GM21381 (cell line): ENCODE measurements around the gene RIPOR3.
"Not testable (repeated sequence)": the region's sequence is repeated elsewhere in the genome, so short reads cannot be mapped to it uniquely, and the experiment has no call there.

Experiments used
- ATAC-seq: cut with Tn5 transposase; IDR thresholded peaks from one replicate; pipeline ENCODE4 v1.9.1; 2021; ENCODE audit warnings: mild to moderate bottlenecking, moderate library complexity; ENCODE audit not compliant: unreplicated experiment

Gene RIPOR3

DNA sequence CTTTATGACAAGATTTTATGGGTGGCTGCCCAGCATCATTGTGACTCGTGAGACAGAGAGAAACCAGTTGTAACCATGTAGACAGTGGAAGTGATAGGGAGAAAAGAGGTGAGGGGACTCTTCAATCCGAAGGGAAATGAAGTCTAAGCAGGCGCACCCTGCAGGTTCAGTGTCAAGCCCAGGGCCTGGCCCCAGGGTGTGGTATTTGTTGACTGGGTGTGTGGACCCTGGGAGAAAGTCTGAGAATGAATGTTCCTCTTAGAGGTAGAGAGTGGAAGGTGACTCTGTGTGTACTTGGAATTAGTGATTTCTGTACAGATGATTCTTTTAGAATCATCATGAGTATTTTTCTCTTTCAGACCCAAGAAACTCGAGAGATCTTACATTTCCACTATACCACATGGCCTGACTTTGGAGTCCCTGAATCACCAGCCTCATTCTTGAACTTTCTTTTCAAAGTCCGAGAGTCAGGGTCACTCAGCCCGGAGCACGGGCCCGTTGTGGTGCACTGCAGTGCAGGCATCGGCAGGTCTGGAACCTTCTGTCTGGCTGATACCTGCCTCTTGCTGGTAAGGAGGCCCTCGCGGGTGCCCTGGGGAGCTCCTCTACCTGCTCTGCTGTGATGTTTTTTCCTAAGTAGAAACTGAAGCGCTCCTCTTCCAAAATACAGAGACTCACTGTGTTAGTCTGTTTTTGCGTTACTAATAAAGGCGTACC is 113.1 kb downstream of the RIPOR3 start:
- ATAC-seq, result no peak

DNA sequence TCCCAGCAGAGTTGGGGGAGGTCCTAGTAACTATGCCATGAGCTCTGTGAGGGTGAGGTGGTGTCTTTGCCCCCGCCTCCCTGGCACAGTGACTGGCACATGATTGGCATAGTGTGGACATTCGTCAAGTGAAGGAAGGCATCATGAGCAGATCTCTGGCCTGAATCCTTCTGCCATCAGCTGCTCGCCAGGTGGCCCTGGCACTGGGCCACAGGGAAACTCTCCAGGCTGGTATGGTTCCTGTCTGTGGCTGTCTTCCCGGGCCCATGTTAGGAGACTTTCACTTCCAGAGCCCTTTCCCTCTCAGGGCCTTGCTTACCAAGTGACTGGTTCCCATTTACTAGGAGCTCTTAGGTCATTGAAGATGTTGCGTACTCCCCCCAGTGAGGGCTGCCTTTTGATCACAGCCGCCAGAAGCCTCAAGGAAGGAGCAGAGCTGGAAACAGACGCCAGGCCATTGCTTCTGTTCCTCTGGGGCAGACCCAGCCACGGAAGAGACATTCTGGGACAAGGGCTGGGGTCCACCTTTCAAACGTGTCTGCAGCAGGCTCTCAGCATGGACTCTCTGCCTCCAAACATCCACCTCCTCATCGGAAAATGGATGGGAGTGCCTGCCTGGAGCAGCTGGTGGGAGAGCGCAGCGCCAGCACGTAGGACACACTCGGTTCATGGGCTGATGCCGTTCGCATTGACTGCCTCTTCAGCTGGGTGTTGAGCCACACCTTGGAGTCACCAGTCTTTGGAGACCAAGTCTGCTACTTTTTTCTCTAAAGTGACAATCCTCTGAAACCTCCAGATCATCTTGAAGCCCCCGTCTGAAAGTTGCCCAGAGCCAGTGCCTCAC is 113.9 kb downstream of the RIPOR3 start:
- no peak for ATAC-seq

DNA sequence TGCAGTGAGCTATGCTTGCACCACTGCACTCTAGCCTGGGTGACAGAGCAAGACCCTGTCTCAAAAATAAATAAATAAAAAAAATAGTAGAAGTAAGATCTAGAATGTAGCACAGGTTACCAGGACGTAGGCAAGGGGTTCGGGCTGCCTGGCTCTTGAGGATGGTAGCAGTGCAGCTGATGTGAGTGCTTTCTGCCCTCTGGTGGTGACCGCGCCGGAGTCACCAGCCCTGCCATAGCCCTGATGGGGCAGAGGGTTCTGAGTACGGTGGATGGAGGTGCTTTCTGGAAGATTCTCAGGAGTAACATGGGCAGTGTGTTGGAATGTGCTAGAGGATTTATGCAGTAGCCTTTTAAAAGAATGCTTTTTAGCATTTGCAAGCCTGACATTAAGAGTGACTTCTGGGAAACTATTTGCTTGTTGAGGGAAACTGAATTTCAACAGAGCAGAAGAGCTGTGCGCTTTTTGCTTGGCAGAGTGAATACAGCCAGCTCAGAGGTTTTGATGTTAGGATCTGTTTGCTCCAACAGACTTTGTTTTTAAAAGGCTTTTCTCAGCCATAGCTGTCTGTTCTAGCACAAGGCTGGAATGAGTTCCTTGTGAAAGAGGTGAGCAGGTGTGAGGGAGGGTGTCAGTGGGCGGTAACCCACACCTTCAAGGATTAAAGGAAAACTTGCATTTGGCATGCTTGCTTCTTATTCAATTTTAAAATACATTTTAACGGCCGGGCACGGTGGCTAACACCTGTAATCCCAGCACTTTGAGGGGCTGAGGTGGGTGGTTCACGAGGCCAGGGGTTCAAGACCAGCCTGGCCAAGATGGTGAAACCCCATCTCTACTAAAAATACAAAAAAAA is 115.2 kb downstream of the RIPOR3 start:
- no peak for ATAC-seq

DNA sequence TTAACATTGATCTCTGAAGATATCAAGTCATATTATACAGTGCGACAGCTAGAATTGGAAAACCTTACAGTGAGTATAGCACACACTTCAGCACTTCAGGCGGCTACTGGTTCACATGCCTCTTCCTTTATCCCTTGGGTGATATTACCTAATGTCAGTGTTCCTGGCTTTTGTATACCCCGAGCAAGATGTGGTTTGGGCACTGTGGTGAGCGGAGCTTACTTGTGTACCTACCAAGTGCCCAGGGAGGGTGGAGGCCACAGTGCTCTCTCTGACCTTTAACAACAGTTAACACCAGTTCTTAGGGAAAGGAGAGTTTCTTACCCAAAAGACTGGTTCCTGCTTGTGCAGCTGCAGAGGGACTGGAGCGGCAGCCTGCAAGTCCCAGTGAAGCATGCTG is 116.8 kb downstream of the RIPOR3 start:
- no peak for ATAC-seq

DNA sequence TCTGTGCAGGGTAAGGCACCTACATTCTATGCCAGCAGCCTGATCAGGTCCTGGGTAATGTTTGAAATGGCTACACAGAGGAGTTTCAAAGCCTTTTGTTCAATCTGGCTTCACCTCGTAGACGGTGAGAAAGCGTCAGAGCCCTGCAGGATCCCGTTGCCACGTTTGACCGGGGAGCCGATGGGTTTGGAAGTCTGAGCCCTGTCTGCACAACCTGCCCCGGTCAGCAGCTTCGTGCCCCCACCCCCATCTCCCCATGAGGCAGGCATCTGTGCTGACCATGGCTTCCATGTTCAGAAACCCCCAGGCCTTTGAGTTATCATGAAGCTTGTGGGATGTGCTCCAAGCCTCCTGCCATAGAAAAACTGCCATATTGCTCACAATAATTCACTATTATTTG is 117.2 kb downstream of the RIPOR3 start:
- ATAC-seq, result no peak

DNA sequence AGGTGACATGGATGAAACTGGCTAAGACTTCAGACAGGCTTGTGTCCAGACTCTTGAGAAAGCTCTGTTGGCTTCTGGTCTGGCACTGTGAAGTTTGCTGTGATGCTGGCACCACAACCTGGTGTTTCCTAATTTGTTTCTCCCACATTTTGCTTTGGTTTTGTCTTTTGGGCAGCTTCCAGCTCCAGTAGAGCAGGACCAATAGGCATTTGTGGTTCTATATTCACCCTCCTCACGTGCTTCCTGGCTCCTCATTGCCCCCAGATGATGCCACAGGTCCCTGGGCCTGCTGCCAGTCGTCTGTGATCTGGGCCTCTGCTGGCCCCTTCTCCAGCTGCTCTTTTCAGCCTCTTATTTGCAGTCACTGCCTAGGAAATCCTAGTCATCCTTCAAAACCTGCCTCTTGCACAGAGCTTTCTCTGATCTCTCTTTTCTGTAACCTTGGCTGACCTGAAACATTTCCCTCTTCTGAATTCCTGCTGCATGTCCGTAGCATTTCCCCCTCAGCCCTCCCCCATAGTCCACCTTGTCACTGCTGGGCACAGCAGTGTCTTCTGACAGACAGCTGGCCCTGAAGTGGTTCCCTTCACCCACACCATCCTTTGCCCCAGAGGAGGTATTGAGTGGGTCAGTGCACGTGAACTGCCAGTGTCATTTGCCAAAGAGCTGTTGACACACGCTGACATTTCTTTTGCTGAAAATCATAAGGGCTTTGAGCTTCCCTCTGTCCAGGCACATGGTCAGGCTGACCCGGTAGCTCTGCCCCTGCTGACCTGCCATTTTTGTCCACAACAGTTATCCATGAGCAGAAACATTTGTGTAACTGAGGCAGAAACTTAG is 118.2 kb downstream of the RIPOR3 start:
- ATAC-seq, result no peak

DNA sequence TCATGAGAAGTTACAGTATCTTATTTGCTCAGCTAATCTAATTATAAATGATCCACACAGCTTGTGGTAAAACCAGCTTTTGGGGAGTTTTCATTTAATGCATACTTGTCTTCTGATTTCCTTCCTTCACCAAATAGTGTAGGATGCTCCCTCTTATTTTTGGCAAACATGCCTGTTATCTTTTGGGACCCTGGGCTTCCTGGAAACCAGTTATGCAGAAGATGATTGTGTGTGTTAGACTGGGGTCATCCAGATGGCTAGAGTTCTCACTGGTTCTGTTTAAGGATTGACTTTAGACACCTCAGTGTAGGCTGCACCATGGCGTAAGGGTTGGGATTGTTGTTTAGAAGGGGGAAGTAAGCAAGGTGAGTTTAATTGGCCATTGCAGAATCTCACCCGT is 119.9 kb downstream of the RIPOR3 start:
- ATAC-seq, result no peak

DNA sequence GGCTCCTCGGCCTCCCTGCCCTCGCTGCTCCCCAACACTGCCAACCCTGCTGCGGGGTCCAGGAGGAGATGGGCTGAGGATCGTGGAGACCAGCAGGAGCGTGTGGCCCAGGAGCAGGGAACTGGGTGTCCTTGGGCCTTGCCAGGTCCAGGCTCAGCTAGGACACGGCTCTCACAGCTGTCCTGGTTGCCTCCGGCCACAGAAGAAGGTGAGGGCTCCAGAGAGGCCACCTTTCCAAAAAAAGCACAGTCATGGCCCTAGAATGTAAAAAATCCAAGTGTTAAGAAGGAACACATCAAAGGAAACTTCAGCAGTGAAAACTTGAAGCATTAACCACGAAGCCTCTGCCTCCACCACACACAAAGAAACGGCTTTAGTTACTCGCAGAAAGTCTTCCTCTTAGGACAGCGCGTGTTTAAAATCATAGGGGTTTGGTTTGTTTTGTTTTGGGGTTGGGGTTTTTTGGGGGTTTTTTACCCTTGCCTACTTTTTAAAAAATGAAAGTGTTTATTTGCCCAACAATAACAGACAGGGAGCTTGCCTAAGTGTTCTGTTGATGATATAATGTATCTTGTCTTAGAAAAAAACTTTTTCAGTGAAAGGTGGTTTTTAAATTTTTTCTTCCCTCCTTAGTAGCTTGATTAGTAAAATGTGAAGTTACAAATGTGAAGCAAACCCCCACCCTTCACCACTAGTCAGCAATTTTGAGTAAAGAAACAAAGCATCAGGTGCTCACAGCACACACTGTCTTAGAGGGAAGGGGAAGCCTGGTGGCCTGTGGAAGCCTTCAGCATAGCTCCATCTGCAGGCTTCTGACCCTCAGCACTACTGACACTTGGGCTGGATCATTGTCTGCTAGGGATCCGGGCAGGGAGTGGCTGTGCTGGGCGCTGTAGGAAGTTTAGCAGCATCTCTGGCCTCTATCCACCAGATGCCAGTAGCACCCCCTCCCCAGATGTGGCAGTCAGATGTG is 121.2 kb downstream of the RIPOR3 start:
- peak; percentile 56 for ATAC-seq

DNA sequence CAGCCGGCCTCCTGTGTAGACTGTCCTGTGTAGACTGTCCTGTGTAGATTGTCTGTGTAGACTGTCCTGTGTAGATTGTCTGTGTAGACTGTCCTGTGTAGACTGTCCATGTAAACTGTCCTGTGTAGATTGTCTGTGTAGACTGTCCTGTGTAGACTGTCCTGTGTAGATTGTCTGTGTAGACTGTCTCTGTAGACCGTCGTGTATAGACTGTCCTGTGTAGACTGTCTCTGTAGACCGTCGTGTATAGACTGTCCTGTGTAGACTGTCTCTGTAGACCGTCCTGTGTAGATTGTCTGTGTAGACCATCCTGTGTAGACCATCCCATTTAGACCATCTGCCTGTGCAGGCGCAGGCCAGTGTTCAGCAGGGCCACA is 121.9 kb downstream of the RIPOR3 start:
- not testable (repeated sequence) for ATAC-seq

DNA sequence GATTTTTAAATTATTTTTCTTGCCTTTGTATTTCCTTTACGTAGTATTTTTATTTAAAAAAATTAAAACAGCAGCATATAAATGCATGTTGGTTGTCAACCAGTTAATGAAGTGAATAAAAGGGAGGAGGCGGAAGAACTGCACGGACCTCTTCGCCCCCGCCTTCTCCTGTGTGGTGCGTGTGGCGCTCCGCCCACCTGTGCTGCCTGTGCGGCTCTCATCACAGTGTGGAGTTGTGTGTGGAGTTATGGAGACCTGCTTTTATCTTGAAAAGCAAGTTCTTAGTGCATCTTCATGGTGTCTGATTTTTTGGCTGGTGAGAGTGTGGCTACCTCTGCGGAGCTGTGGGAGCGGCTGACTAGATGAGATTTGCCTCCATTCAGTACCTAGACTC is 122.8 kb downstream of the RIPOR3 start:
- no peak for ATAC-seq

DNA sequence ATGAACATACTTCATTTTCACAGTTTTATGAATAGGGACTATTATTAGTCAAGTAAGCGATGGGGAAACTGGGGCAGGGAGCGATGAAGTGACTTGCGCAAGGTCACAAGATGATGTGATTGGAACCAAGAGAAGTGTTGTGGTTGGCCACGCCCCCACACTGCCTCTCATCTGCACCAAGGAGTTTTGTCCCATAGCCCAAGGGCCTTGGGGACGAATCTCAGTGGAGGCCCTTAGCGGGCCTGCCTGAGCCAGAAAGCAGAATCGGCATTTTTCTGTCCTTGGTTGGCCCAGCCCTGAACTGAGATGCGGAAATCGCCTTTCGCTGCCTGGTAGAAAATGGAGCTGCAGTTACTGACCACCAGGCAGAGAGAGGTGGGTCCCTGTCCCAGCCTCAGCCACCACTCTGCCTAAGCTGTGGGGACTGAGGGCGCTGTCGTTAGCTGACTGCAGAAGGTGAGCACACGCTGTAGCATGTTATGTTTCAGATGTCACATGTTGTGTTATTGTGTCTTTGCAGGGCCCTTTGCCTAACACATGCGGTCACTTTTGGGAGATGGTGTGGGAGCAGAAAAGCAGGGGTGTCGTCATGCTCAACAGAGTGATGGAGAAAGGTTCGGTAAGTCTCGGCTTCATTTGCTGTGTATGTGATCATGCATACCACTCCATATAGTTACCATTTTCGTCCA is 123.3 kb downstream of the RIPOR3 start:
- no peak for ATAC-seq

DNA sequence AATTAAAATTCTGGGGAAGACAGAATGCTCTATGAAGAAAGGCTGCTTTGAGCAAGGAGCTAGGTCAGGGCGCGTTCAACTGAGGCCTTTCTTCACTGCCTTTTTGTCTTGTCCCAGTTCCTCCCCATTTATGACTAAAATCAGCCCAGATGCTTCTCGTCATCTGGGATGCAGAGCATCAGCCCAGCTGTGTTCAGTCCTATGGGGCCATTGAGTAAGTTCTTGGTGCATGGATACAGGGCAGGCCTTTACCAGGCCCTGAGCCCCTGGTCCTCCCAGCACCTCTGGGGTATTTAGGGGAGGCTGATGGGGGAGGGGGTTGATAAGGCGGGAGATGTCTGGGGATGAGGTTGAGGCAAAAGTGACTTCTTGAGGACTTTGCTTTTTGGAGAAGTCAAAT is 125.5 kb downstream of the RIPOR3 start:
- no peak for ATAC-seq

DNA sequence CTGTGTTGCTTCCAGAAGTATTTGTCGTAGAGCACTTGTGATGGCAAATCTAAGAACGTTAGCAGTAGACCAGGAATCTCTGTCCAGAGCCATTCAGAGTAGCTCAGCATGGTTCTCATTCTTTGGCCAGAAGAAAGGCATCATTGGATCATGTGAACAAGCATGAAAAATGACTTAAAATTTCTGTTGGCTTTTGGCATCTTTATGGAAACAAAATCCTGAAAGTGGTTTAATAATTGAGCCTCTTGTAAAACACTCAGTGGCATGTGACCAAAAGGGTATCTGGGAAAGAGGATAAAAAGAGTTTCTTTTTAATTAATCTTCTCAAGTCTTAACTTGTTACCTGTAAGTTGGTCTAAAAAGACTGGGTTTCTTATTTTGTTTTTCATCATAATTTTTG is 126.0 kb downstream of the RIPOR3 start:
- no peak for ATAC-seq

DNA sequence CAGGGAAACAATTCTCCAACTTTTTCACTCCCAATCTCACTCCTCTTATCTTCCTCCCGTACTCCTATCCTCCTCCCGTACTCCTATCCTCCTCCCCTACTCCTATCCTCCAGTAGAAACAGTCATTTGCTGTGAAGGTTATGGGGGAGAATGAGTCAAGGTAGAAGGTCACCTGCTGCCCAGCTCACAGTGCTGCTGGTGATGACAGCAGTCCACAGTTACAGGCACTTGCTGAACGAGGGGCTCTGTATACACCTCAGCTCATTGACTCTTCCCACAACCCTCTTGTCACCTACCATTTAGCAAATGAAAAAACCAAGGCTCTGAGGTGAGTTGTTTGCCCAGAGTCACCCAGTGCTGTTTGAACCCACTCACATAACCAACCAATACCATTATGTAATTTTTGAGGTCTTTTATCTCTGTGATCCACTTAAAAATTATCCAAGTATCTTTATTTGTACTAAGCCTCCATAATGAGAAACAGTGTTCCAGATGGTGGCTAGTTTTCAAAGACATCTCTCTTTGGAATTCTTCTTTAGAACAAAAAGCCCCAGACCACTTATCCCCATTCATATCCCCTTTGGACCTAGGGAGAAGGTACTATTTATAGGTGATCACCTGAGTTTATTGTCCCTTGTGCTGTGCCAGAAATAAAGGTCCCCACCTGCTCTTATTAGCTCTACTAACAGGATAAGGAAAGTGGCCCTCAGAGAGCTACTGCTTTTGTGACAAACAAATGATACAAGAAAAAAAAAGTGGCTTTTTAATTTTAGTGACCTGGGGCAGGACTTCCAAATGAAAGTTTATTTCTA is 128.0 kb downstream of the RIPOR3 start:
- ATAC-seq, result no peak

DNA sequence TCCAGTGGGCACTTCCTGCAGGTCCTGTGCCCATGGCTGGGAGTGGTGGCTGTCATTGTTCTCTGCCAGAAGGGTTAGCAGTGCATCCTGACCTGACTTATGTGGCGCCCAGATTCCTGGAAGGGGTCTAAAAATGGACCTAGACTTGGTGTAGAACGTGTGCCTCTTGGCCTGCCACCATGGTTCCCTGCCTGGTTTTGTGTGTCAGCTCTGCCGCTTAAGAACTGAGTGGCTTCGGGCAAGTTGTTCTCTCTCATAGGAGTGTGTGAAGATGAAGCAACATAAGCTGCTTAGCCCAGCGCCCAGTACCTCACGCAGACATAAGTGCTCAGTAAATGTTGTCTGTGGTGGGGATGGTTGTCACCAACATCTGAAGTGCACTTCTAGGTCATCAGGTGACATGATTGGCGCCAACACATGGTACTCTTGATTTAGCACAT is 129.1 kb downstream of the RIPOR3 start:
- no peak for ATAC-seq

DNA sequence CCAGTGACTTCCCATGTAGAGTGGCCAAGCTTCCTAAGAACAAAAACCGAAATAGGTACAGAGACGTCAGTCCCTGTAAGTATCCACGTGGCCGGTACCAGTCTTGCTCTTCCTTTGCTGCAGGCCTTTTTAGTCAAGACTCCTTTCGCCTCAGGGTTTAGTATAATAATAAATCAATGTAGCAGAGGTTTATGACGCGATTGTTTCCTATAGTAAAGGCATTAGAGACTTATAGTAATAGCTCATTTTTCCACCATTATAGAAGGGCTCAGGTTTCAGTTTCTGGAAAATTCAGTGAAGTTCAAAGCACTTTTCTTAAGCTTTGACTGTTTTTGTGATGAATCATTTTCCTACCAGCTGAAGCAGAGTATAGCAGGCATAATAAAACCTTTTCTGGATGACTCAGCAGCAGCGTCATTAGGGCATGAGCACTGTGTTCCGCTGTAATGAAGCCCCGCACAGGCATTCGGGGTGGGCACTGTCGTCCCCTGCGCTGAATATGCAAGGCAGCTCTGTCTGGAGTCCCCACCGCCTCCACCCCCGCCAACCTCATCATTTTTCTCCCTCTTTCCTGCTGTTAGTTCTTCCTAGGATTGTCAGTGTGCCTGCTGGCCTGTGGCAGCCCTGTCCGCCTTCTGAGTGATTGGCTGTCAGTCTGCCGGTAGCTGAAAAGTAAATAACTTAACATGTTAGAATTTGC is 129.8 kb downstream of the RIPOR3 start:
- peak; percentile 57 for ATAC-seq

DNA sequence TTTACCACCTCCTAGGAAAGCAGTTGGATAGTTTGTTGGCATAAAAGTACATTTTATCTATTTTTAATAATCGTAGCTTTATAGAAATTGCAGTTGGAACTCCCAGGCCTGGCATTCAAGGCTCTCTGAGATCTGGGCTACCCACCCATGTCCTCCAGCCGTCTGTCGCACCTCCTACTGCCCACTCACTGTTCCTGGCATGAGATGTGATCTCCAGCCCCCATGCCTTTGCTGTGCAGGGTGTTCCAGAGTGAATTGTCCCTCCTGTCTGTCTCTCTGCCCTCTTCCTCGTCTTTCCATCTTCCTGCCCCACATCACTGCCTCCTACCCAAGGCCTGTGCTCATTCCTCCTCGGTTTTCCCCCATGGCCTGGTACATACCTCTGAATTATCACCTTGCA is 130.5 kb downstream of the RIPOR3 start:
- ATAC-seq, result no peak
